Esophagus squamous epithelium (tissue), 4 donors: Measurements from ENCODE around the gene GCNT1.

ENCODE experiments used
- CTCF ChIP-seq, 6 experiments: fragments of 450-650 bp in 4 of 6; fragments of 200-600 bp in 2 of 6; sonication (generic) in 2 of 6; IDR thresholded peaks; one replicate each; pipeline ENCODE4 v1.5.1; 2016 to 2019; ENCODE audit warnings: antibody characterized with exemption in 6 of 6, mild to moderate bottlenecking in 4 of 6, moderate library complexity in 4 of 6
- POLR2A ChIP-seq, 4 donors: fragments of 450-650 bp; IDR thresholded peaks; one replicate each; pipeline ENCODE4 v1.6.1; 2017; ENCODE audit warnings: antibody characterized with exemption in 4 of 4, mild to moderate bottlenecking in 4 of 4, moderate library complexity in 3 of 4

- TF ChIP-seq CTCF (IDR thresholded peaks at IDR 0.05) (no peak), POLR2A (IDR thresholded peaks at IDR 0.05) (no peak)
Observed at GRCh38 chr9:76525196-76525595, 66.2 kb downstream of the GCNT1 start.
